Activated B cell treated with CpG ODN at 0.5 μM for 24 hours (primary cell): ENCODE results near the gene SPECC1L. TPM values are rescaled to one million over a fixed set of nuclear protein-coding genes. Genes with fewer than 3 reads are reported as not detected.

Experiments
- ATAC-seq: fragments of 200-7000 bp; cut with Tn5 transposase; one replicate; pipeline ENCODE4 v1.10.0; 2021; ENCODE audit warnings: low read depth, mild to moderate bottlenecking, moderate library complexity
- CTCF ChIA-PET: fragments of 350-600 bp; sonication (Branson Sonifier 250); formaldehyde crosslinking; loops from one replicate; lab custom pipeline; 2021; ENCODE audit warnings: antibody characterized with exemption; lab: Charles Lee
- POLR2A ChIA-PET: fragments of 350-600 bp; sonication (Branson Sonifier 250); formaldehyde crosslinking; loops from one replicate; lab custom pipeline; 2021; ENCODE audit warnings: antibody characterized with exemption; lab: Charles Lee
- DNase-seq: peaks from one replicate; pipeline ENCODE4 v3.0.0; 2022
- H3K27ac Mint-ChIP-seq: one replicate; pipeline ENCODE4 v1.8.0; 2020; ENCODE audit warnings: mixed read lengths
- H3K27me3 Mint-ChIP-seq: one replicate; pipeline ENCODE4 v1.8.0; 2021; ENCODE audit warnings: mixed read lengths
- H3K36me3 Mint-ChIP-seq: one replicate; pipeline ENCODE4 v1.8.0; 2021; ENCODE audit warnings: low read depth, mixed read lengths
- H3K4me1 Mint-ChIP-seq: one replicate; pipeline ENCODE4 v1.8.0; 2021; ENCODE audit warnings: mixed read lengths
- H3K4me3 Mint-ChIP-seq: one replicate; pipeline ENCODE4 v1.8.0; 2020; ENCODE audit warnings: mild to moderate bottlenecking, mixed read lengths
- H3K9me3 Mint-ChIP-seq: one replicate; pipeline ENCODE4 v1.8.0; 2020; ENCODE audit warnings: mixed read lengths
- CTCF ChIP-seq: fragments of 200-600 bp; IDR thresholded peaks from one replicate; pipeline ENCODE4 v1.8.0; 2022; ENCODE audit warnings: antibody characterized with exemption, mild to moderate bottlenecking
- intact Hi-C: fragments of 100-400 bp; cut with micrococcal nuclease; formaldehyde crosslinking; loops from one replicate; pipeline ENCODE4 v1.15.1; 2024
- total RNA-seq: library from RNA; stranded (reverse); gene quantifications from 2 replicates; pipeline ENCODE4 v1.2.3, GENCODE V29; 2022

SPECC1L gene
- total RNA-seq, 1 donor from 2014 or later, result 59.0 TPM

GRCh38 chr22:24414523-24414922, 143.9 kb downstream of the SPECC1L start:
- Mint-ChIP-seq H3K27me3 (no peaks in the 10 kb centered on the region), H3K36me3 (peaks cover 53% of the 10 kb centered on the region), H3K27ac (no peak overlapping the region), H3K9me3 (no peaks in the 10 kb centered on the region), H3K4me3 (no peak overlapping the region), H3K4me1 (peaks cover 2% of the 10 kb centered on the region)
- ATAC-seq, result no peak
- intact Hi-C loops, result no loop called here
- DNase-seq, result no peak
- ChIA-PET CTCF (no interaction called here), POLR2A (no interaction called here)
- TF ChIP-seq CTCF, result no peak

- Mint-ChIP-seq H3K27me3 (no peaks in the 10 kb centered on the region), H3K27ac (no peak overlapping the region), H3K4me1 (peaks cover 2% of the 10 kb centered on the region), H3K4me3 (no peak overlapping the region), H3K9me3 (no peaks in the 10 kb centered on the region), H3K36me3 (peaks cover 53% of the 10 kb centered on the region)
- TF ChIP-seq CTCF, result no peak
- intact Hi-C loops, result no loop called here
- no peak for ATAC-seq
- ChIA-PET POLR2A (interaction anchor here (0.7 kb wide), 1 partner anchor 20 kb away, joined by 3 read pairs; no protein-coding TSS in a partner anchor), CTCF (no interaction called here)
- no peak for DNase-seq
Measured at GRCh38 chr22:24414984-24415945, 144.6 kb downstream of the SPECC1L start.

- ATAC-seq, result no peak
- Mint-ChIP-seq H3K36me3 (peaks cover 48% of the 10 kb centered on the region), H3K27me3 (no peaks in the 10 kb centered on the region), H3K4me1 (peaks cover 2% of the 10 kb centered on the region), H3K9me3 (no peaks in the 10 kb centered on the region), H3K4me3 (no peak overlapping the region), H3K27ac (no peak overlapping the region)
- intact Hi-C loops, result no loop called here
- TF ChIP-seq CTCF, result no peak
- ChIA-PET POLR2A (interaction anchor here (0.7 kb wide), 1 partner anchor 19 kb away, joined by 3 read pairs; no protein-coding TSS in a partner anchor), CTCF (no interaction called here)
- no peak for DNase-seq
Measured at GRCh38 chr22:24416095-24416494, 145.5 kb downstream of the SPECC1L start.

GRCh38 chr22:24416611-24417010, 146.0 kb downstream of the SPECC1L start:
- ChIA-PET POLR2A (no interaction called here), CTCF (no interaction called here)
- Mint-ChIP-seq H3K4me3 (no peak overlapping the region), H3K27me3 (no peaks in the 10 kb centered on the region), H3K4me1 (peaks cover 6% of the 10 kb centered on the region), H3K36me3 (peaks cover 48% of the 10 kb centered on the region), H3K9me3 (no peaks in the 10 kb centered on the region), H3K27ac (no peak overlapping the region)
- TF ChIP-seq CTCF, result no peak
- intact Hi-C loops, result no loop called here
- DNase-seq (no peak), ATAC-seq (no peak)

- H3K27ac Mint-ChIP-seq, result peak overlapping the region; percentile 24
- POLR2A ChIA-PET, result no interaction called here
- H3K4me3 Mint-ChIP-seq, result no peak overlapping the region
Measured at GRCh38 chr22:24417200-24417599, 146.6 kb downstream of the SPECC1L start.

More at GRCh38 chr22:24417200-24417599, 146.6 kb downstream of the SPECC1L start:
- Mint-ChIP-seq H3K9me3 (no peaks in the 10 kb centered on the region), H3K4me1 (peaks cover 6% of the 10 kb centered on the region), H3K36me3 (peaks cover 42% of the 10 kb centered on the region), H3K27me3 (no peaks in the 10 kb centered on the region)
- CTCF ChIA-PET, result no interaction called here
- intact Hi-C loops, result no loop called here
- ATAC-seq, result peak; percentile 18
- TF ChIP-seq CTCF, result no peak
- no peak for DNase-seq
